SK-N-SH (cell line): ENCODE results near the gene TMEM72. TPM values are rescaled to one million over a fixed set of nuclear protein-coding genes. Genes with fewer than 3 reads are reported as not detected.

ENCODE experiments used
- CTCF ChIA-PET: fragments of 300-600, 350-600 bp; formaldehyde crosslinking; extraction: SDS; loops from one replicate; lab custom pipeline; 2021; lab: Yijun Ruan, JAX
- POLR2A ChIA-PET: fragments of 350-600 bp; sonication (Branson Sonifier 250); formaldehyde crosslinking; extraction: SDS; loops from one replicate; lab custom pipeline; 2020; ENCODE audit warnings: antibody characterized with exemption, inconsistent platforms; lab: Yijun Ruan, JAX
- DNase-seq: peaks from one replicate; pipeline ENCODE4 v3.0.0; 2012
- H2AFZ ChIP-seq: fragments of 200-600 bp; sonication (generic); 2 replicates; pipeline ENCODE4 v1.8.1; 2016; ENCODE audit warnings: antibody characterized with exemption, mild to moderate bottlenecking, low read depth
- H3F3A ChIP-seq: fragments of 200-600 bp; sonication (generic); replicated peaks from 2 replicates; pipeline ENCODE3; 2016; ENCODE audit warnings: antibody characterized with exemption, mild to moderate bottlenecking; ENCODE audit not compliant: insufficient read depth
- H3K27ac ChIP-seq, 2 experiments: fragments of 200-500 bp in 1 of 2; fragments of 200-600 bp in 1 of 2; sonication (Bioruptor generic) in 1 of 2; sonication (generic), shearing (Covaris generic) in 1 of 2; 2 replicates each; pipeline versions ENCODE4 v1.5.1 to v1.6.1; 2014 to 2016; ENCODE audit warnings: low read depth in 2 of 2, inconsistent platforms in 1 of 2, low read length in 1 of 2, mild to moderate bottlenecking in 1 of 2, mixed read lengths in 1 of 2
- H3K27me3 ChIP-seq: fragments of 200-600 bp; sonication (generic), shearing (Covaris generic); 2 replicates; pipeline ENCODE4 v1.6.1; 2016; ENCODE audit warnings: mixed run types; ENCODE audit not compliant: insufficient read depth
- H3K36me3 ChIP-seq, 2 experiments: fragments of 200-500 bp in 1 of 2; fragments of 200-600 bp in 1 of 2; sonication (Bioruptor generic) in 1 of 2; sonication (generic) in 1 of 2; replicated peaks in 1 of 2; 2 replicates each; pipeline versions ENCODE3 to v1.5.1; 2014 to 2016; ENCODE audit warnings: low read length in 1 of 2, mild to moderate bottlenecking in 1 of 2; ENCODE audit not compliant: insufficient read depth in 2 of 2, control insufficient read depth in 1 of 2
- H3K4me1 ChIP-seq, 2 experiments: fragments of 200-500 bp in 1 of 2; fragments of 200-600 bp in 1 of 2; sonication (Bioruptor generic) in 1 of 2; sonication (generic), shearing (Covaris generic) in 1 of 2; 2 replicates each; pipeline versions ENCODE4 v1.5.1 to v1.6.1; 2014 to 2016; ENCODE audit warnings: low read depth in 1 of 2, low read length in 1 of 2, mixed run types in 1 of 2; ENCODE audit not compliant: insufficient read depth in 2 of 2, control insufficient read depth in 1 of 2
- H3K4me2 ChIP-seq: fragments of 200-600 bp; sonication (generic), shearing (Covaris generic); 2 replicates; pipeline ENCODE4 v1.6.1; 2017; ENCODE audit warnings: mixed run types
- H3K4me3 ChIP-seq, 2 experiments: fragments of 200-500 bp in 1 of 2; fragments of 200-600 bp in 1 of 2; sonication (Bioruptor generic) in 1 of 2; sonication (generic), shearing (Covaris generic) in 1 of 2; 2 replicates each; pipeline versions ENCODE4 v1.5.1 to v1.8.1; 2014 to 2016; ENCODE audit warnings: low read depth in 2 of 2, inconsistent platforms in 1 of 2, low read length in 1 of 2, mild to moderate bottlenecking in 1 of 2, mixed read lengths in 1 of 2, moderate library complexity in 1 of 2
- H3K79me2 ChIP-seq: fragments of 200-600 bp; sonication (generic); 2 replicates; pipeline ENCODE4 v1.8.1; 2017; ENCODE audit warnings: mild to moderate bottlenecking; ENCODE audit not compliant: insufficient read depth
- H3K9ac ChIP-seq: fragments of 200-600 bp; sonication (generic); 2 replicates; pipeline ENCODE4 v1.6.1; 2017; ENCODE audit warnings: mixed run types
- H3K9me2 ChIP-seq: fragments of 200-600 bp; sonication (generic); 2 replicates; pipeline ENCODE4 v1.6.1; 2017; ENCODE audit warnings: mixed run types
- H3K9me3 ChIP-seq: fragments of 200-600 bp; sonication (generic); 2 replicates; pipeline ENCODE4 v1.6.1; 2017; ENCODE audit warnings: mixed run types, mild to moderate bottlenecking, moderate library complexity
- H4K20me1 ChIP-seq: fragments of 200-600 bp; sonication (generic); 2 replicates; pipeline ENCODE4 v1.6.1; 2017; ENCODE audit warnings: mild to moderate bottlenecking, mixed run types; ENCODE audit not compliant: insufficient read depth
- ELF1 ChIP-seq: IDR thresholded peaks from 2 replicates; pipeline ENCODE4 v1.4.0; 2012
- EP300 ChIP-seq, 2 experiments: IDR thresholded peaks; 2 replicates each; pipeline versions ENCODE4 v1.4.0 to v1.6.1; 2012; ENCODE audit warnings: borderline replicate concordance in 1 of 2, low read depth in 1 of 2, low read length in 1 of 2
- EZH2phosphoT487 ChIP-seq: fragments of 200-600 bp; sonication (generic); IDR thresholded peaks from 2 replicates; pipeline ENCODE4 v1.6.1; 2017; ENCODE audit warnings: low read depth, mixed run types, mild to moderate bottlenecking, antibody characterized with exemption, moderate library complexity, borderline replicate concordance
- FOXM1 ChIP-seq: IDR thresholded peaks from 2 replicates; pipeline ENCODE4 v1.4.0; 2012; ENCODE audit warnings: low read depth, mild to moderate bottlenecking
- GABPA ChIP-seq: IDR thresholded peaks from 2 replicates; pipeline ENCODE4 v1.4.0; 2012; ENCODE audit warnings: low read depth, mild to moderate bottlenecking
- JUND ChIP-seq: IDR thresholded peaks from 2 replicates; pipeline ENCODE4 v1.4.0; 2012
- MAX ChIP-seq: IDR thresholded peaks from 2 replicates; pipeline ENCODE4 v1.4.0; 2012; ENCODE audit warnings: low read depth
- POLR2AphosphoS5 ChIP-seq: IDR thresholded peaks from 2 replicates; pipeline ENCODE4 v1.6.1; 2012; ENCODE audit warnings: low read depth, low read length
- REST ChIP-seq: IDR thresholded peaks from 2 replicates; pipeline ENCODE4 v1.6.1; 2012; ENCODE audit warnings: mild to moderate bottlenecking, low read depth, low read length, moderate library complexity
- TCF12 ChIP-seq: IDR thresholded peaks from 2 replicates; pipeline ENCODE4 v1.4.0; 2012
- USF1 ChIP-seq: IDR thresholded peaks from 2 replicates; pipeline ENCODE4 v1.4.0; 2012; ENCODE audit warnings: low read depth, borderline replicate concordance
- YY1 ChIP-seq: IDR thresholded peaks from 2 replicates; pipeline ENCODE4 v1.4.0; 2012; ENCODE audit warnings: low read depth, mild to moderate bottlenecking
- WGBS: methylation state at CpG from one replicate; pipeline ENCODE4 v1.1.6; 2017; ENCODE audit warnings: low lambda C conversion rate; 5-methylcytosine and 5-hydroxymethylcytosine counted together
- polyA plus RNA-seq, 3 experiments: library from polyadenylated mRNA; depleted of rRNA; stranded (reverse); fragments of >200 nt; gene quantifications; 2 replicates each; pipeline ENCODE4 v1.2.3, GENCODE V29; 2012

The TMEM72 gene
- polyA plus RNA-seq, 1 of the 3 experiments (the other 2 are of a cell fraction): not detected

GRCh38 chr10:44890696-44891563 is 20.2 kb upstream of the TMEM72 start:
- Histone ChIP-seq H3K79me2 (no peaks in the 10 kb centered on the region), H4K20me1 (no peaks in the 10 kb centered on the region), H3F3A (no peaks in the 10 kb centered on the region), H3K4me3 (no peak overlapping the region), H3K27ac (no peak overlapping the region), H3K27me3 (peaks cover 25% of the 10 kb centered on the region; the same call in 1 of the 2 replicates), H3K4me1 (no peaks in the 10 kb centered on the region), H3K36me3 (no peaks in the 10 kb centered on the region), H3K9me3 (no peaks in the 10 kb centered on the region), H2AFZ (no peak overlapping the region)
- ChIA-PET CTCF (no interaction called here), POLR2A (no interaction called here)
- no peak for DNase-seq
- TF ChIP-seq ELF1 (no peak), MAX (no peak), JUND (no peak), EZH2phosphoT487 (no peak), FOXM1 (no peak)
- TF ChIP-seq, all 33 proteins: peak for 0
- Histone ChIP-seq H3K4me2 (no peak overlapping the region), H3K9ac (no peak overlapping the region), H3K9me2 (no peaks in the 10 kb centered on the region)
- 24% methylated on average over 4 of the region's 6 CpGs for WGBS

- ChIA-PET CTCF (no interaction called here), POLR2A (no interaction called here)
- H4K20me1 ChIP-seq: no peaks in the 10 kb centered on the region
- H3K4me1 ChIP-seq: no peaks in the 10 kb centered on the region
- no peak for TF ChIP-seq ELF1
- no peak for TF ChIP-seq POLR2AphosphoS5
- no peak for TF ChIP-seq YY1
- no peak for TF ChIP-seq REST
- TF ChIP-seq GABPA: no peak
- TF ChIP-seq TCF12: no peak
- no peak for TF ChIP-seq USF1
- no peak for TF ChIP-seq EP300 (IDR thresholded peaks at IDR 0.05; ENCODE audit: borderline replicate concordance in 1 of 2, low read depth in 1 of 2, low read length in 1 of 2)
- WGBS: 26% methylated on average over 1 of the region's 1 CpG
- peaks cover 25% of the 10 kb centered on the region; the same call in 1 of the 2 replicates for H3K27me3 ChIP-seq
- H3K9ac ChIP-seq: no peak overlapping the region
- no peaks in the 10 kb centered on the region for H3F3A ChIP-seq
- H3K36me3 ChIP-seq: no peaks in the 10 kb centered on the region
- H3K79me2 ChIP-seq: no peaks in the 10 kb centered on the region
- no peaks in the 10 kb centered on the region for H3K9me3 ChIP-seq
- H3K4me3 ChIP-seq: no peak overlapping the region
- H2AFZ ChIP-seq: no peak overlapping the region
- H3K4me2 ChIP-seq: no peak overlapping the region
- no peaks in the 10 kb centered on the region for H3K9me2 ChIP-seq
- H3K27ac ChIP-seq: no peak overlapping the region
- DNase-seq: no peak
These were observed 19.4 kb upstream of the TMEM72 start for GRCh38 chr10:44891721-44892120.
